COLO668 (cell line): ENCODE results near the gene AJM1.

Experiments
- DNase-seq: peaks from one replicate; lab custom pipeline; 2025; ENCODE audit not compliant: unreplicated experiment; lab: John Stamatoyannopoulos, UW

AJM1 gene

GRCh38 chr9:136807281-136808074 is 34.8 kb upstream of the AJM1 start, which contains the start of gene RABL6:
TSS of gene RABL6 (plus strand) at chr9:136807948. CDS start at chr9:136808197, 249 bp downstream.
- DNase-seq = peak; percentile 89

GRCh38 chr9:136808075-136808805 is 34.0 kb upstream of the AJM1 start:
- peak; percentile 67 for DNase-seq

GRCh38 chr9:136808806-136809158 is 33.5 kb upstream of the AJM1 start:
- no peak for DNase-seq

- DNase-seq = no peak
Observed at GRCh38 chr9:136814725-136815421, 27.4 kb upstream of the AJM1 start.

- DNase-seq = no peak
Observed at GRCh38 chr9:136815422-136815782, 26.9 kb upstream of the AJM1 start.

- DNase-seq = no peak
Observed at GRCh38 chr9:136820971-136821825, 21.1 kb upstream of the AJM1 start.

GRCh38 chr9:136821826-136822544 is 20.3 kb upstream of the AJM1 start:
- DNase-seq = no peak

GRCh38 chr9:136823136-136824046 is 18.9 kb upstream of the AJM1 start:
- DNase-seq = peak; percentile 56

- no peak for DNase-seq
Observed at GRCh38 chr9:136824496-136825225, 17.6 kb upstream of the AJM1 start.

GRCh38 chr9:136825295-136826187 is 16.7 kb upstream of the AJM1 start:
- no peak for DNase-seq

GRCh38 chr9:136826188-136826541 is 16.1 kb upstream of the AJM1 start:
- no peak for DNase-seq

- DNase-seq = no peak
Observed at GRCh38 chr9:136826703-136827582, 15.3 kb upstream of the AJM1 start.

GRCh38 chr9:136827794-136828473 is 14.3 kb upstream of the AJM1 start:
- no peak for DNase-seq

GRCh38 chr9:136828474-136829140 is 13.7 kb upstream of the AJM1 start:
- DNase-seq = no peak

- DNase-seq = no peak
Observed at GRCh38 chr9:136829412-136829811, 12.9 kb upstream of the AJM1 start.
